ENCODE measurements around the gene CD68.
A peak's percentile ranks its signal among the peaks of the same experiment; 100 is the strongest.

CD68 gene

DNA sequence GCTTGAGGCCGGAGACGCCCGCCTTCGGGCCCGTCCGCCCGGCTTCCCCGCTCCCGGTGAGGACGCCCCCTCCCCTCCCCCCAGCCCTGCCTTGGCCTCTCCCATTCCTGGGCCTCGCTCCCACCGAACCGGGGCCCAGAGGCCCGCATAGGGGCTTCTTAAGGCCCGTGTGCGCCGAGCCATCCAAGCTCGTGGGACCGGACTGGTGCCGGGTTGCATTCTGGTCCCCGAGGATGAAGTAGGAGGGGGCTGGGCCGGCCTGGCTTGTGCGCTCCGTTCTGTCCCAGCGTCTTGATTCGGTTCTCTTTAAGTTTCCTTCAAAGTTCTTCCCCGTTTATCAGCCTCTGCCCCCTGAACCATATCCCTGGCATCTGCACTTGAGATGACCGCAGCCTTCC lies 17.2 kb upstream of the CD68 start:
- ChIA-PET CTCF (interaction anchor here (0.6 to 3.1 kb wide), 5 partner anchors 9 to 177 kb away, joined by 3 to 28 read pairs (median 3); partner anchors contain the start of gene FGF11), POLR2A (ENCODE audit: low non-redundant PET) (no interaction called here)
- TF ChIP-seq, protein P1, sequence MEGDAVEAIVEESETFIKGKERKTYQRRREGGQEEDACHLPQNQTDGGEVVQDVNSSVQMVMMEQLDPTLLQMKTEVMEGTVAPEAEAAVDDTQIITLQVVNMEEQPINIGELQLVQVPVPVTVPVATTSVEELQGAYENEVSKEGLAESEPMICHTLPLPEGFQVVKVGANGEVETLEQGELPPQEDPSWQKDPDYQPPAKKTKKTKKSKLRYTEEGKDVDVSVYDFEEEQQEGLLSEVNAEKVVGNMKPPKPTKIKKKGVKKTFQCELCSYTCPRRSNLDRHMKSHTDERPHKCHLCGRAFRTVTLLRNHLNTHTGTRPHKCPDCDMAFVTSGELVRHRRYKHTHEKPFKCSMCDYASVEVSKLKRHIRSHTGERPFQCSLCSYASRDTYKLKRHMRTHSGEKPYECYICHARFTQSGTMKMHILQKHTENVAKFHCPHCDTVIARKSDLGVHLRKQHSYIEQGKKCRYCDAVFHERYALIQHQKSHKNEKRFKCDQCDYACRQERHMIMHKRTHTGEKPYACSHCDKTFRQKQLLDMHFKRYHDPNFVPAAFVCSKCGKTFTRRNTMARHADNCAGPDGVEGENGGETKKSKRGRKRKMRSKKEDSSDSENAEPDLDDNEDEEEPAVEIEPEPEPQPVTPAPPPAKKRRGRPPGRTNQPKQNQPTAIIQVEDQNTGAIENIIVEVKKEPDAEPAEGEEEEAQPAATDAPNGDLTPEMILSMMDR (conservative IDR thresholded peaks at IDR 0.05; ENCODE audit: low read depth) = no peak
- H3K27ac ChIP-seq = peak overlapping the region; percentile 95
- DNase-seq (ENCODE audit: low spot score) = no peak

DNA sequence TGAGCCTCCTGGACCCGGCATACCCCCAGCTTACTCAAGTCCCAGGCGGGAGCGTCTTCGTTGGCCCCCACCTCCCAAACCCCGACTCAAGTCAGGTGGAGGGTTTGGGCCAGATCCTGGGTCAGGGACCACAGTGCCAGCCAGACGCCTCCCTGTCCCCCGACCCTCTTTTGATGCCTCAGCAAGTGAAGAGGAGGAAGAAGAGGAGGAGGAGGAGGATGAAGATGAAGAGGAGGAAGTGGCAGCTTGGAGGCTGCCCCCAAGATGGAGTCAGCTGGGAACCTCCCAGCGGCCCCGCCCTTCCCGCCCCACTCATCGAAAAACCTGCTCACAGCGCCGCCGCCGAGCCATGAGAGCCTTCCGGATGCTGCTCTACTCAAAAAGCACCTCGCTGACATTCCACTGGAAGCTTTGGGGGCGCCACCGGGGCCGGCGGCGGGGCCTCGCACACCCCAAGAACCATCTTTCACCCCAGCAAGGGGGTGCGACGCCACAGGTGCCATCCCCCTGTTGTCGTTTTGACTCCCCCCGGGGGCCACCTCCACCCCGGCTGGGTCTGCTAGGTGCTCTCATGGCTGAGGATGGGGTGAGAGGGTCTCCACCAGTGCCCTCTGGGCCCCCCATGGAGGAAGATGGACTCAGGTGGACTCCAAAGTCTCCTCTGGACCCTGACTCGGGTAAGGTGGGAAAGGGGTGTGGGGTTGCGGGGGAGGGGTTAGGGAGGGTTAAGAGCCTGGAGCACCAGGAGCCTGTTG lies 16.1 kb upstream of the CD68 start:
- TF ChIP-seq, protein P1 (conservative IDR thresholded peaks at IDR 0.05; ENCODE audit: low read depth) = no peak
- H3K27ac ChIP-seq = peak overlapping the region; percentile 95
- ChIA-PET CTCF (interaction anchor here (0.5 kb wide), 1 partner anchor 126 kb away, joined by 3 read pairs; no protein-coding TSS in a partner anchor), POLR2A (ENCODE audit: low non-redundant PET) (no interaction called here)
- no peak for DNase-seq (ENCODE audit: low spot score)

DNA sequence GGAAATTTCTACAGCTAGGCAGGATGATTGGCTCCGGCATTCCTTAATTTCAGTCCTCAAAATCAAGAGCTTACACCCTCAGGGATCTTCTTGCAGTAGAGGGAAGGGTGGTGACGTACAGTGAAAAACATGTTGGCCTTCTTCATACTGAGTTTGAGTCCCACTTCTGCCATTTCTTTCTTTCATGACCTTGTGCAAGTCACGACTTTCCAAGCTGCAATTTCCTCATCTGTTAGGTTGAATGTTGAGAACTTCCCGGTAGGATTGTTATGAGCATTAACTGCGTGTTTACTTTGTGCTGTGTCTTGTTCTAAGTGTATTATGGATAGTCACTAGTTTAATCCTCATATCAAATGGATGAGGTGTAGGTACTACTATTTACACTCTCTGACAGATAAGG lies 9.9 kb upstream of the CD68 start:
- no peak for DNase-seq (ENCODE audit: low spot score)
- ChIA-PET CTCF (interaction anchor here (1.0 kb wide), 1 partner anchor 8 kb away, joined by 3 read pairs; no protein-coding TSS in a partner anchor), POLR2A (ENCODE audit: low non-redundant PET) (no interaction called here)

DNA sequence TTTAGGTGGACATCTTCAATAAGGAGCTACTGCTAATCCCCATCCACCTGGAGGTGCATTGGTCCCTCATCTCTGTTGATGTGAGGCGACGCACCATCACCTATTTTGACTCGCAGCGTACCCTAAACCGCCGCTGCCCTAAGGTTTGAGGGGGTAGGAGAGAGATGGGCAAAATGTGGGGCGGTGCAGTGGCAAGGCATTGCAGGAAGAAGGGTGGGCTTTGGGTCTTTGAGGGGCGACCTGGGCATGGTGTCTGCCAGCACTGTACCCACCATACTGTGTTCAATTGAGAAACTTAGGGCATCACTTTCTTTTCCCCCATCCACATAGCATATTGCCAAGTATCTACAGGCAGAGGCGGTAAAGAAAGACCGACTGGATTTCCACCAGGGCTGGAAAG lies 9.1 kb upstream of the CD68 start:
- TF ChIP-seq, protein P1 (conservative IDR thresholded peaks at IDR 0.05; ENCODE audit: low read depth) = no peak
- ChIA-PET CTCF (interaction anchor here (0.8 to 1.0 kb wide), 2 partner anchors 9 kb away, joined by 3 to 4 read pairs; partner anchors contain the start of gene SENP3), POLR2A (ENCODE audit: low non-redundant PET) (no interaction called here)
- peak overlapping the region; percentile 63 for H3K27ac ChIP-seq
- DNase-seq (ENCODE audit: low spot score) = no peak

More for the DNA sequence above, 9.9 kb upstream of the CD68 start:
- no peak overlapping the region for H3K27ac ChIP-seq
- TF ChIP-seq, protein P1 (conservative IDR thresholded peaks at IDR 0.05; ENCODE audit: low read depth) = no peak

DNA sequence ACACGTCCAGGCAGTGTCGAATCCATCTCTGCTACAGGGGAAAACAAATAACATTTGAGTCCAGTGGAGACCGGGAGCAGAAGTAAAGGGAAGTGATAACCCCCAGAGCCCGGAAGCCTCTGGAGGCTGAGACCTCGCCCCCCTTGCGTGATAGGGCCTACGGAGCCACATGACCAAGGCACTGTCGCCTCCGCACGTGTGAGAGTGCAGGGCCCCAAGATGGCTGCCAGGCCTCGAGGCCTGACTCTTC lies 7.2 kb upstream of the CD68 start:
- TF ChIP-seq, protein P1 (conservative IDR thresholded peaks at IDR 0.05; ENCODE audit: low read depth) = no peak
- no peak for DNase-seq (ENCODE audit: low spot score)
- POLR2A ChIA-PET (ENCODE audit: low non-redundant PET) = interaction anchor here (0.6 to 1.1 kb wide), 2 partner anchors 15 to 87 kb away, joined by 3 to 4 read pairs; no protein-coding TSS in a partner anchor
- CTCF ChIA-PET = interaction anchor here (0.6 to 0.9 kb wide), 2 partner anchors 12 to 51 kb away, joined by 4 to 5 read pairs; no protein-coding TSS in a partner anchor
- H3K27ac ChIP-seq = peak overlapping the region; percentile 98

DNA sequence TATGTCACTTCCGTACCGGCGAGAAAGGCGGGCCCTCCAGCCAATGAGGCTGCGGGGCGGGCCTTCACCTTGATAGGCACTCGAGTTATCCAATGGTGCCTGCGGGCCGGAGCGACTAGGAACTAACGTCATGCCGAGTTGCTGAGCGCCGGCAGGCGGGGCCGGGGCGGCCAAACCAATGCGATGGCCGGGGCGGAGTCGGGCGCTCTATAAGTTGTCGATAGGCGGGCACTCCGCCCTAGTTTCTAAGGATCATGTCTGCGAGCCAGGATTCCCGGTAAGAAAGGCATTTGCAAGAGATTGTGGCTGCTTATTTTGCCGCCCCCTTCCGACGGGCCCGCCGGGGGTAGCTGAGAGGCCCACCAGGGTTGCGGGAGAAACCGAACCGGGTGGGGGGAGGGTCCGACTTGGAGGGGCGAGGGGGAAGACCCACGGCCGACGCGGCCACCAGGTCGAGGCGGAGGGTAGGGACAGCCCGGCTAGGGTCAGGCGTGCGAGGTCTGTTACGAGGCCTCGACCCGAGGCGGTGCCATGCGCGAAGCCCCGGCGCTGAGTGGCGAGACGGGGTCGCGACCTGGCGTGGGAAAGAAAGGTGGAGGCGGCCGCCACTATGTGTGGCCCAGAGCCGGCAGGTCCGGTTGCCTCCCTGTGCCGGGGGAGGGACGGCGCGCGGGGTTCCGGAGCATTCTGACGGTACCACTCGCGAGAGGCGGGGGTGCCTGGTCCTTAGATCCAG lies 6.7 kb upstream of the CD68 start:
- peak; percentile 99 for DNase-seq (ENCODE audit: low spot score)
- POLR2A ChIA-PET (ENCODE audit: low non-redundant PET) = interaction anchor here (0.6 to 3.4 kb wide), 4 partner anchors 11 to 87 kb away, joined by 3 to 28 read pairs (median 4); partner anchors contain the start of genes MPDU1 and SOX15
- CTCF ChIA-PET = interaction anchor here (0.6 kb wide), 2 partner anchors 52 to 115 kb away, joined by 5 read pairs; no protein-coding TSS in a partner anchor
- H3K27ac ChIP-seq = peak overlapping the region; percentile 98
- TF ChIP-seq, protein P1 (conservative IDR thresholded peaks at IDR 0.05; ENCODE audit: low read depth) = no peak

Data from RWPE1 (cell line).